ENCODE results near the gene VTI1A.

VTI1A gene

GRCh38 chr10:112583236-112583939 is 136.4 kb downstream of the VTI1A start:
- no peak for TF ChIP-seq ZNF707 (tag by site-specific recombination; IDR thresholded peaks at IDR 0.05)
- TF ChIP-seq ZXDB (tag by site-specific recombination; IDR thresholded peaks at IDR 0.05) = no peak
- no peak for TF ChIP-seq MYNN (tag by site-specific recombination; IDR thresholded peaks at IDR 0.05; ENCODE audit: borderline replicate concordance)
- no peak for TF ChIP-seq ZNF837 (tag by site-specific recombination; IDR thresholded peaks at IDR 0.05)
- no peak for TF ChIP-seq ZNF654 (tag by site-specific recombination; IDR thresholded peaks at IDR 0.05; ENCODE audit: low read depth)
- no peak for TF ChIP-seq ZNF530 (tag by site-specific recombination; IDR thresholded peaks at IDR 0.05; ENCODE audit: low read depth)
- TF ChIP-seq BCL11A (tag by site-specific recombination; IDR thresholded peaks at IDR 0.05; ENCODE audit: low read depth) = no peak
- no peak for TF ChIP-seq ZNF624 (tag by site-specific recombination; IDR thresholded peaks at IDR 0.05)
- no peak for TF ChIP-seq HOXC10 (CRISPR knock-in tag; IDR thresholded peaks at IDR 0.05)
- TF ChIP-seq OSR2 (tag by site-specific recombination; IDR thresholded peaks at IDR 0.05) = no peak
- no peak for TF ChIP-seq ZNF341 (tag by site-specific recombination; IDR thresholded peaks at IDR 0.05; ENCODE audit: low read depth)
- TF ChIP-seq ZNF223 (tag by site-specific recombination; IDR thresholded peaks at IDR 0.05) = no peak
- no peak for TF ChIP-seq KLF8 (tag by site-specific recombination; IDR thresholded peaks at IDR 0.05)
- no peak for TF ChIP-seq ZNF394 (tag by site-specific recombination; IDR thresholded peaks at IDR 0.05; ENCODE audit: borderline replicate concordance)
- no peak for TF ChIP-seq ZNF677 (tag by site-specific recombination; IDR thresholded peaks at IDR 0.05)
- TF ChIP-seq ZNF211 (tag by site-specific recombination; IDR thresholded peaks at IDR 0.05; ENCODE audit: low read depth) = no peak
- Histone ChIP-seq H3K4me3 (ENCODE audit: low read depth, low read length) (no peak overlapping the region), H3K36me3 (ENCODE audit: control insufficient read depth in 2 of 2, insufficient read depth in 1 of 2, low read length in 2 of 2) (no peaks in the 10 kb centered on the region), H3K4me1 (ENCODE audit: control insufficient read depth, insufficient read depth, low read length) (peaks cover 8% of the 10 kb centered on the region), H3K27ac (ENCODE audit: extremely low read depth, low read depth, low read length) (no peak overlapping the region), H3K9me3 (ENCODE audit: control insufficient read depth, insufficient read depth, low read depth, low read length) (no peaks in the 10 kb centered on the region)
- ChIA-PET CTCF (interaction anchor here (1.0 kb wide), 1 partner anchor 370 kb away, joined by 4 read pairs; no protein-coding TSS in a partner anchor), POLR2A (no interaction called here)

GRCh38 chr10:112584276-112584675 is 137.3 kb downstream of the VTI1A start:
- ChIA-PET POLR2A (no interaction called here), CTCF (interaction anchor here (1.0 kb wide), 1 partner anchor 369 kb away, joined by 4 read pairs; no protein-coding TSS in a partner anchor)
- Histone ChIP-seq H3K36me3 (ENCODE audit: control insufficient read depth in 2 of 2, insufficient read depth in 1 of 2, low read length in 2 of 2) (no peaks in the 10 kb centered on the region), H3K27ac (ENCODE audit: extremely low read depth, low read depth, low read length) (no peak overlapping the region), H3K4me3 (ENCODE audit: low read depth, low read length) (no peak overlapping the region), H3K9me3 (ENCODE audit: control insufficient read depth, insufficient read depth, low read depth, low read length) (no peaks in the 10 kb centered on the region), H3K4me1 (ENCODE audit: control insufficient read depth, insufficient read depth, low read length) (peaks cover 8% of the 10 kb centered on the region)
- no peak for TF ChIP-seq ZNF692 (tag by site-specific recombination; IDR thresholded peaks at IDR 0.05)
- no peak for TF ChIP-seq ZNF362 (tag by site-specific recombination; IDR thresholded peaks at IDR 0.05)
- TF ChIP-seq KLF8 (tag by site-specific recombination; IDR thresholded peaks at IDR 0.05) = no peak
- TF ChIP-seq ZNF221 (tag by site-specific recombination; IDR thresholded peaks at IDR 0.05; ENCODE audit: borderline replicate concordance) = no peak

GRCh38 chr10:112585126-112585525 is 138.1 kb downstream of the VTI1A start:
- TF ChIP-seq ZNF324 (tag by site-specific recombination; IDR thresholded peaks at IDR 0.05) (no peak), ZNF513 (tag by site-specific recombination; IDR thresholded peaks at IDR 0.05) (no peak), ZFP69B (tag by site-specific recombination; IDR thresholded peaks at IDR 0.05) (no peak), KLF9 (tag by site-specific recombination; IDR thresholded peaks at IDR 0.05; ENCODE audit: low read depth) (no peak), ZNF174 (tag by site-specific recombination; IDR thresholded peaks at IDR 0.05) (no peak), ZSCAN5A (tag by site-specific recombination; IDR thresholded peaks at IDR 0.05) (no peak)
- CTCF ChIA-PET = interaction anchor here (0.6 kb wide), 1 partner anchor 64 kb away, joined by 3 read pairs; no protein-coding TSS in a partner anchor
- Histone ChIP-seq H3K36me3 (ENCODE audit: control insufficient read depth in 2 of 2, insufficient read depth in 1 of 2, low read length in 2 of 2) (no peaks in the 10 kb centered on the region), H3K9me3 (ENCODE audit: control insufficient read depth, insufficient read depth, low read depth, low read length) (no peaks in the 10 kb centered on the region), H3K27ac (ENCODE audit: extremely low read depth, low read depth, low read length) (no peak overlapping the region), H3K4me3 (ENCODE audit: low read depth, low read length) (no peak overlapping the region), H3K4me1 (ENCODE audit: control insufficient read depth, insufficient read depth, low read length) (peaks cover 8% of the 10 kb centered on the region)
- POLR2A ChIA-PET = no interaction called here
